GM12878 (cell line): ENCODE measurements around the gene IBA57. TPM values are rescaled to one million over a fixed set of nuclear protein-coding genes. Genes with fewer than 3 reads are reported as not detected.
A peak's percentile ranks its signal among the peaks of the same experiment; 100 is the strongest.

Experiments used
- ATAC-seq: fragments of 200-7000 bp; cut with Tn5 transposase; 3 replicates; pipeline ENCODE4 v1.9.1; 2020; ENCODE audit warnings: mild to moderate bottlenecking, moderate library complexity
- BruUV-seq: library from RNA; stranded (reverse); fragments of 400-500 nt; replicated peaks from 2 replicates; lab custom pipeline; 2021; lab: Mats Ljungman, UMichigan
- CTCF ChIA-PET: fragments of 300-600 bp; sonication (Branson Sonifier 250); formaldehyde crosslinking; extraction: SDS; loops from one replicate; lab custom pipeline; 2021; ENCODE audit warnings: inconsistent platforms; lab: Yijun Ruan, JAX
- POLR2A ChIA-PET: fragments of 350-600 bp; formaldehyde crosslinking; extraction: SDS; loops from one replicate; lab custom pipeline; 2021; ENCODE audit warnings: inconsistent platforms; lab: Charles Lee
- RAD21 ChIA-PET: fragments of 300-600 bp; sonication (Branson Sonifier 250); formaldehyde crosslinking; loops from one replicate; lab custom pipeline; 2023; ENCODE audit warnings: antibody characterized with exemption; ENCODE audit not compliant: unreplicated experiment; lab: Charles Lee
- SMC1A ChIA-PET: fragments of 300-600 bp; sonication (Branson Sonifier 250); formaldehyde crosslinking; loops from one replicate; lab custom pipeline; 2023; ENCODE audit not compliant: unreplicated experiment, uncharacterized antibody; lab: Charles Lee
- DNase-seq: peaks from one replicate; pipeline ENCODE4 v3.0.0-alpha.2; 2011; ENCODE audit warnings: low read depth, low spot score
- FAIRE-seq: peaks from 3 replicates; lab custom pipeline; 2011; peaks lifted over from hg19 to GRCh38; lab: Jason Lieb, UNC
- H2AFZ ChIP-seq: 2 replicates; pipeline ENCODE4 v1.6.0; 2011; ENCODE audit warnings: low read depth, low read length, control low read depth; ENCODE audit not compliant: control insufficient read depth
- H3K27ac ChIP-seq: 2 replicates; pipeline ENCODE4 v1.5.1; 2011; ENCODE audit warnings: control low read depth; ENCODE audit not compliant: control insufficient read depth, insufficient read depth
- H3K27me3 ChIP-seq, 2 experiments: replicated peaks in 1 of 2; 2 replicates each; pipeline versions ENCODE4 v1.6.0 to v1.6.1; 2011; ENCODE audit warnings: low read length in 1 of 2; ENCODE audit not compliant: control insufficient read depth in 2 of 2, insufficient read depth in 2 of 2
- H3K36me3 ChIP-seq, 2 experiments: 2 replicates each; pipeline ENCODE4 v1.5.1; 2011; ENCODE audit warnings: low read length in 1 of 2; ENCODE audit not compliant: control insufficient read depth in 2 of 2, insufficient read depth in 2 of 2
- H3K4me1 ChIP-seq: 2 replicates; pipeline ENCODE4 v1.6.1; 2011; ENCODE audit warnings: mild to moderate bottlenecking, low read length, moderate library complexity, mixed read lengths; ENCODE audit not compliant: control insufficient read depth, insufficient read depth
- H3K4me2 ChIP-seq: 2 replicates; pipeline ENCODE4 v1.6.0; 2011; ENCODE audit warnings: control low read depth; ENCODE audit not compliant: control insufficient read depth, insufficient read depth
- H3K4me3 ChIP-seq: fragments of 200-600 bp; sonication (generic); 2 replicates; pipeline ENCODE4 v1.5.1; 2016
- H3K79me2 ChIP-seq: 2 replicates; pipeline ENCODE4 v1.6.0; 2011; ENCODE audit warnings: low read length; ENCODE audit not compliant: control insufficient read depth, insufficient read depth
- H3K9ac ChIP-seq: 2 replicates; pipeline ENCODE4 v1.8.0; 2011; ENCODE audit warnings: low read length, control low read depth, mixed read lengths; ENCODE audit not compliant: control insufficient read depth, insufficient read depth
- H3K9me3 ChIP-seq: replicated peaks from 3 replicates; pipeline ENCODE4 v1.5.1; 2011; ENCODE audit warnings: mild to moderate bottlenecking, low read length; ENCODE audit not compliant: control insufficient read depth, insufficient read depth
- H4K20me1 ChIP-seq: 2 replicates; pipeline ENCODE4 v1.6.0; 2011; ENCODE audit not compliant: control insufficient read depth, insufficient read depth
- ASH2L ChIP-seq: fragments of 300-600, 200-600 bp; sonication (generic); IDR thresholded peaks from 2 replicates; pipeline ENCODE4 v1.6.1; 2017; ENCODE audit warnings: low read depth, mild to moderate bottlenecking, borderline replicate concordance
- EP300 ChIP-seq, 2 experiments: fragments of 150-350 bp in 1 of 2; IDR thresholded peaks; 2 replicates each; pipeline ENCODE4 v1.6.1; 2011 to 2012; ENCODE audit warnings: low read depth in 2 of 2, low read length in 2 of 2, borderline replicate concordance in 1 of 2, improper control_type of control experiment in 1 of 2, inconsistent platforms in 1 of 2; ENCODE audit not compliant: control insufficient read depth in 1 of 2
- KLF5 ChIP-seq: fragments of 450-650 bp; IDR thresholded peaks from 2 replicates; pipeline ENCODE4 v1.6.1; 2014; ENCODE audit warnings: mild to moderate bottlenecking; ENCODE audit not compliant: partially characterized antibody
- MTA2 ChIP-seq: fragments of 450-650 bp; IDR thresholded peaks from 2 replicates; pipeline ENCODE4 v1.6.1; 2016; ENCODE audit warnings: low read depth, mild to moderate bottlenecking, moderate library complexity
- NR2C2 ChIP-seq: IDR thresholded peaks from 2 replicates; pipeline ENCODE4 v1.6.1; 2011; ENCODE audit warnings: borderline replicate concordance, low read depth; ENCODE audit not compliant: control insufficient read depth, insufficient read length
- POLR2A ChIP-seq: IDR thresholded peaks from 2 replicates; pipeline ENCODE4 v1.6.1; 2011; ENCODE audit warnings: low read depth, mild to moderate bottlenecking, low read length
- POLR2AphosphoS2 ChIP-seq: IDR thresholded peaks from 2 replicates; pipeline ENCODE4 v1.6.1; 2011; ENCODE audit warnings: low read depth, mild to moderate bottlenecking, low read length, improper control_type of control experiment, moderate library complexity
- SKIL ChIP-seq: fragments of 450-650 bp; IDR thresholded peaks from 2 replicates; pipeline ENCODE4 v1.6.1; 2017; ENCODE audit warnings: mild to moderate bottlenecking, low read depth, inconsistent platforms; ENCODE audit not compliant: poor library complexity, severe bottlenecking
- SREBF1 ChIP-seq: IDR thresholded peaks from 2 replicates; pipeline ENCODE4 v1.6.1; 2012; ENCODE audit warnings: mild to moderate bottlenecking, low read length
- SRF ChIP-seq, 2 experiments: IDR thresholded peaks; 2 replicates each; pipeline ENCODE4 v1.6.1; 2011; ENCODE audit warnings: low read depth in 2 of 2, low read length in 2 of 2, mild to moderate bottlenecking in 1 of 2, moderate library complexity in 1 of 2
- STAT3 ChIP-seq: IDR thresholded peaks from 2 replicates; pipeline ENCODE4 v1.6.1; 2011; ENCODE audit warnings: low read depth, low read length, improper control_type of control experiment
- USF1 ChIP-seq: IDR thresholded peaks from 2 replicates; pipeline ENCODE4 v1.6.1; 2011; ENCODE audit warnings: borderline replicate concordance, low read depth, mild to moderate bottlenecking, moderate library complexity, mixed read lengths, low read length; ENCODE audit not compliant: insufficient read depth; ENCODE audit errors: extremely low read length
- ZNF592 ChIP-seq: fragments of 450-650 bp; IDR thresholded peaks from 2 replicates; pipeline ENCODE4 v1.6.1; 2017; ENCODE audit warnings: mild to moderate bottlenecking, moderate library complexity
- WGBS: methylation state at CpG from one replicate; pipeline ENCODE4 v1.1.6; 2016; ENCODE audit warnings: low lambda C conversion rate; ENCODE audit not compliant: insufficient replicate concordance, insufficient coverage; ENCODE audit errors: missing lambda C conversion rate; 5-methylcytosine and 5-hydroxymethylcytosine counted together
- in situ Hi-C: fragments of 300-500 bp; cut with MboI; formaldehyde crosslinking; loops from 9 replicates; pipeline ENCODE4 v1.14.3; 2018; ENCODE audit warnings: mixed read lengths
- intact Hi-C: fragments of 100-400 bp; cut with micrococcal nuclease; formaldehyde crosslinking; loops from one replicate; pipeline ENCODE4 v1.14.2; 2022; ENCODE audit not compliant: unreplicated experiment
- polyA plus RNA-seq, 11 experiments: library from polyadenylated mRNA; depleted of rRNA in 4 of 11; unstranded in 6 of 11; stranded (reverse) in 5 of 11; fragments of >200 nt; fragmentation: Nextera tagmentation in 4 of 11; fragmentation: Illumina TruSeq in 1 of 11; extraction: Ambion mirVana in 4 of 11; extraction: Trizol in 1 of 11; gene quantifications; 1 replicate in 1 of 11; 2 replicates in 10 of 11; pipeline versions ENCODE4 v1.2.1 to v1.2.3, GENCODE V29; 2011 to 2016; ENCODE audit warnings: inconsistent platforms in 2 of 11, missing spikeins in 2 of 11, low read depth in 1 of 11
- total RNA-seq, 4 experiments: library from RNA; depleted of rRNA in 3 of 4; stranded (reverse); fragments of >200 nt in 3 of 4; fragmentation: Illumina TruSeq in 1 of 4; extraction: Trizol in 1 of 4; gene quantifications; 2 replicates each; pipeline versions ENCODE4 v1.2.1 to v1.2.3, GENCODE V29; 2013 to 2021

Gene IBA57
- total and polyA plus RNA-seq, 10 of the 15 experiments (the other 5 are each of a cell fraction or from before 2014, with no cell fraction given), result 0.51 to 8.6 (median 3.7) TPM

GRCh38 chr1:228163776-228164519, 1.7 kb upstream of the IBA57 start:
- WGBS, result 90% methylated on average over 10 of the region's 10 CpGs
- Histone ChIP-seq H3K4me3 (no peak overlapping the region), H3K9ac (no peak overlapping the region; the same call in 1 of the 2 replicates), H3K27me3 (no peaks in the 10 kb centered on the region), H3K79me2 (peaks cover 4% of the 10 kb centered on the region), H2AFZ (no peak overlapping the region), H3K36me3 (no peaks in the 10 kb centered on the region), H3K4me2 (peak overlapping the region; percentile 90), H3K4me1 (peaks cover 7% of the 10 kb centered on the region), H3K9me3 (no peaks in the 10 kb centered on the region), H4K20me1 (no peaks in the 10 kb centered on the region; the same call in 1 of the 2 replicates), H3K27ac (no peak overlapping the region)
- ChIA-PET POLR2A (interaction anchor here (1.0 to 3.8 kb wide), 3 partner anchors 21 to 82 kb away, joined by 3 to 43 read pairs (median 3); partner anchors contain the start of genes ARF1 and GUK1), SMC1A (interaction anchor here (0.6 to 3.0 kb wide), 4 partner anchors 10 to 1318 kb away, joined by 3 to 32 read pairs (median 6); partner anchors contain the start of gene GUK1), CTCF (interaction anchor here (0.7 to 5.2 kb wide), 8 partner anchors 20 to 350 kb away, joined by 3 to 54 read pairs (median 4); partner anchors contain the start of gene GUK1), RAD21 (no interaction called here)
- FAIRE-seq (no peak), DNase-seq (no peak), ATAC-seq (no peak)
- intact Hi-C loops (loop anchor here (2.0 kb wide), 1 partner anchor 81 kb away; the partner anchor contains the start of gene ARF1), in situ Hi-C loops (no loop called here)
- BruUV-seq, result no TSS peak
- no peak for TF ChIP-seq MTA2
- TF ChIP-seq ASH2L, result no peak
- TF ChIP-seq POLR2A, result no peak
- no peak for TF ChIP-seq KLF5
- TF ChIP-seq POLR2AphosphoS2, result no peak
- no peak for TF ChIP-seq USF1
- no peak for TF ChIP-seq SREBF1
- TF ChIP-seq ZNF592, result no peak
- TF ChIP-seq SRF (IDR thresholded peaks at IDR 0.05; ENCODE audit: low read depth in 2 of 2, low read length in 2 of 2), result no peak
- TF ChIP-seq EP300 (IDR thresholded peaks at IDR 0.05; ENCODE audit: borderline replicate concordance in 1 of 2, control insufficient read depth in 1 of 2, low read depth in 2 of 2, low read length in 2 of 2), result no peak
- TF ChIP-seq STAT3, result no peak
- TF ChIP-seq NR2C2, result no peak
- no peak for TF ChIP-seq SKIL
